ENCODE data around the gene TEX30.

Gene TEX30

DNA sequence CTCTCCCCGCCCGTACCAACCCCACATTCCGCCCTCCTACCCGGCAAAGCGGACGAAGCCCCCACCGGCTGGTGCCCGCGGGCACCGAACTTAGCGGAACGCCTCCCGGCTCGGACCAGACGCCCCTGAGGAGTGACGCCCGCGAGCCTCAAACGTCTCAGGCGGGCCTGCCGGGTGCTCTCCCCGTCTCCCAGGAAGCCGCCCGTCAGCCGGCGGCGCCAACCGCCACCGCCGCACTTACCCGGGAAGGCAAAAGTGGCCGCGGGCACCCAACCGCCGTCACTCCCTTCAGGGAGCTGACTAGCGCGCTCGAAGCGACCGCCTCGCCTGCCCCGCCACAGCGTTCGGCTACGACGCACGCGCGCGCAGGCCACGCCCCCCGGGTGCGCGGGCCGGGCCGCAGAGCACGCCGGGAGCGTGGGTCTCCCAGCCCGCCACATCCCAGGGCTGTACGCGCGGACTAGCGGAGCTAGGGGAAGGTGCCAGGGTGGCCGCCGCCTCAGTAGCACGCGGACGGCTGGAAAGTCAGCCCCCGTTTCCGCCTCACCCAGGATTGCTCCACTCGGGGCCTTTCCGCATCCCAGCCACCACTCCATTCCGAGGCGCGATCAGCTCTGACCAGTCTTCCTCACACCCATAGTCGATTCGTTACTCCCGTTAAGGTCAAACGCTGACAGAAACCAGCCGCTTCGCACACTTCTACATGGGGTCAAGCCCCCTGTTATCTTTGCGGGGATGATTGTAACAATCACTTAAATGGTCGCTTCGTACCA lies at the start of gene TEX30:
TSS of gene TEX30 (minus strand) at position 346 of the 773 bp plus-strand sequence. CDS start 3,760 bp downstream, outside the sequence.
- TF ChIP-seq POLR2A (IDR thresholded peaks at IDR 0.05; ENCODE audit: low read length) (peak; percentile 98), GATA1 (IDR thresholded peaks at IDR 0.05; ENCODE audit: low read depth, low read length) (no peak)
- DNase-seq, result peak; percentile 90 to 93

DNA sequence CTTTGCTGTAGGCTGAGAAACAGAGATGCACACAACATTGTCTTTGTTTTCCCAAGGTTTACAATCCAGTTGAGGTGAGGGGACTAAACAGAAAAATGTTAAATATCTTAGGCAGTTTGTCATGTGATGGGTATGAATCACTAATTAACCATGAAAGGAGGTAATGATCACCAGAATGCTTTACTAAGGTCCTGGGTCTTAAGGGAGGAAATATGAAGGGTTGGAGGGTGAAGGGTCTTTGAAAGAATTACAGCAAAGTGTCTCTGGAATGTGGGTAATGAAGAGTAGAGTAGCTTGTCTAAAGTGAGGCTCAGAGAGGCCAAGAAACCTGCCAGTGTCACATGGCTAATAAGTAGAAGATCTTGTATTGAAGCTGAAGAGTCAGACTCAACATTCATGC lies 44.3 kb upstream of the TEX30 start:
- no peak for DNase-seq
- TF ChIP-seq GATA1 (IDR thresholded peaks at IDR 0.05; ENCODE audit: low read depth, low read length) (no peak), POLR2A (IDR thresholded peaks at IDR 0.05; ENCODE audit: low read length) (no peak)

DNA sequence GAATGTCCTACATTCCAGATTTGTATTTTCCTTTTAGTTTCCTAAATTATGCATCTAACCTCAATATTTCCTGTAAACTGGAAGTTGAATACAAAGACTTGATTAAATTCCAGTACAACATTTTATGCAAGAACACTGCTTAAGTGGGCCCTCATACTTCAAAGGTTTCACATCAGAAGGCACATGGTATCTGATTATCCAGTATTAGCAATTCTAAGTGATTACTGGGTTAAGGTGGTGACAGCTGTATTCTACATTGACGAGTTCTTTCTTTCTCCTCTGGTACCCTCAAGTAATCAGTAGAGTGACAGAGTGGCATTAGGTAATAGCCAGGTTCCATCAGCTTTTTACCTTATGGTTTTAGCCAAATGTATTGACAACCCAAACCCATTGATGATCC lies 43.7 kb upstream of the TEX30 start:
- no peak for TF ChIP-seq GATA1 (IDR thresholded peaks at IDR 0.05; ENCODE audit: low read depth, low read length)
- no peak for TF ChIP-seq POLR2A (IDR thresholded peaks at IDR 0.05; ENCODE audit: low read length)

DNA sequence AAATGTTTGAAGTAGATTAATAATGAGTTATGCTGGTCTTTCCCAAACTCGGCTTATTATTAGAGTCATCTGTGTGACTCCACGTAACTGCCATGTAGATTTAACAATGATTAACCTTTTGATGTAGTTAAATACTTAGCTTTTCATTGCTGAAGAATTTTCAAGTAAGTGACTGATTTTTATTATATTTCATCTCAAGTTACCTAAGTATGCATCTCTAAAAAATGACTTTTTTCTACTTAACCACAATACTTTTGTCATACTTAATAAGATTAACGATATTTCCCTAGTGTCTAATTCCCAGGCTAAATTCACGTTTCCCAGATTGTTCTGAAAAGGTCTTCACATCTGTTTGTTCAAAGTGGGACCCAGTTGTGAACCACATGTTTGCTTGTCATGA lies 43.1 kb upstream of the TEX30 start:
- TF ChIP-seq POLR2A (IDR thresholded peaks at IDR 0.05; ENCODE audit: low read length) (no peak), GATA1 (IDR thresholded peaks at IDR 0.05; ENCODE audit: low read depth, low read length) (no peak)
- DNase-seq, result no peak

More for the DNA sequence above, 43.7 kb upstream of the TEX30 start:
- no peak for DNase-seq

DNA sequence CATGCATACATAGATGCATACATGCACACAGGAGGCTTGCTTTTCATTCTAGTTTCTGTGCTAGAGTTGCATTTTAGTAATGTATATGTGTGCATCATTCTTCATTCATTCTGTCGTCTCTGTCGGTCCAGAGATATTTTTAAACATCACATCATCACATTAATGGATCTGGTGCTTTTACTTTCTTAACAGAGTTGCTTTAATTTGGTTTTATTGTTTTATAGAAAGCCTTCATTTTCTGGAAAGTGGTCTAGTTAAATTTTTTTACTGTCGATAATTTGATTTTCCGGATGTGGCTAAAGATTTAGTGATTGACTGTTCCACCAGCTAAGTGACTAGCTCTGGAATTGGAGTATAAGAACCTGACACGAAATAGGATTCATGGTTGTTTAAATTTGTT lies 42.2 kb upstream of the TEX30 start:
- DNase-seq, result no peak
- no peak for TF ChIP-seq POLR2A (IDR thresholded peaks at IDR 0.05; ENCODE audit: low read length)
- no peak for TF ChIP-seq GATA1 (IDR thresholded peaks at IDR 0.05; ENCODE audit: low read depth, low read length)

DNA sequence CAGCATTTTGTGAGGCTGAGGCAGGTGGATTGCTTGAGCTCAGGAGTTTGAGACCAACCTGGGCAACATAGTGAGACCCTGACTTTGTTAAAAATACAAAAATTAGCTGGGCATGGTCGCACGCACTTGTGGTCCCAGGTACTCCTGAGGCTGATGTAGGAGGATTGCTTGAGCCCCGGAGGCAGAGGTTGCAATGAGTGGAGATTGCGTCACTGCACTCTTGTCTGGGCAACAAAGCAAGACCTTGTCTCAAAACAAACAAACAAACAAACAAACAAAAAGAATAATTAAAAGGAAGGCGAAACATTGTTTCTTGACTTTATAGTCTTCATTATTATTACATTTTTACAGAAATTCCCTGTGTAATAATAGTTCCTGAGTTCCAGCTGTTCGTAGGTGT lies 41.2 kb upstream of the TEX30 start:
- TF ChIP-seq GATA1 (IDR thresholded peaks at IDR 0.05; ENCODE audit: low read depth, low read length) (no peak), POLR2A (IDR thresholded peaks at IDR 0.05; ENCODE audit: low read length) (no peak)
- DNase-seq, result no peak

DNA sequence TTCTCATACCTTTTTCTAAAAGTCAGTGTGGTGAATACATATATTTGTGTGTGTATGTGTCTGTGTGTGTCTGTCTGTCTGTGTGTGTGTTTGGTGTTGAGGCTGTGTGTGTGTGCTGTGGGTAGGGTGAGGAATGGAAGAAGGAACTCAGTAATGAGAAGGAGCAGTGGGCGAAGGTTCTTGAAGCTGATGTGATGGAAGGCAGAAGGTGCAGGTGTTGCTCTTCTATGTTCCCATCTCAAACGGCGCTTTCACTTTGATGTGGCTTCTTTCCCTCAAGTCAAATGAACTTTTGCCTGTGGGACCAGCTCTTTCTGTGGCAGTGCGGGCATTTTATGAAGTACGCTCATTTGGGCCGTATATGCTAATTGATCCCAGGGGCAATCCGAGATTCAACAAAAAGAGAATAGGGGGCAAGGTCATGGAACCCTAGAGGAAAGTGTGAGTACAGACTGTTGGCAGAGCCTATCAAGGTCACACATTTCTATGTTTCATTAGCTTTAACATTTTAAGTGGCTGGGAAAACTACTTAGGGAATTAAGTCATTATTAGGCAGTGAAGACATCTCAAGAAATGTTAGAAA lies 40.5 kb upstream of the TEX30 start:
- no peak for TF ChIP-seq POLR2A (IDR thresholded peaks at IDR 0.05; ENCODE audit: low read length)
- no peak for TF ChIP-seq GATA1 (IDR thresholded peaks at IDR 0.05; ENCODE audit: low read depth, low read length)
- DNase-seq, result no peak

DNA sequence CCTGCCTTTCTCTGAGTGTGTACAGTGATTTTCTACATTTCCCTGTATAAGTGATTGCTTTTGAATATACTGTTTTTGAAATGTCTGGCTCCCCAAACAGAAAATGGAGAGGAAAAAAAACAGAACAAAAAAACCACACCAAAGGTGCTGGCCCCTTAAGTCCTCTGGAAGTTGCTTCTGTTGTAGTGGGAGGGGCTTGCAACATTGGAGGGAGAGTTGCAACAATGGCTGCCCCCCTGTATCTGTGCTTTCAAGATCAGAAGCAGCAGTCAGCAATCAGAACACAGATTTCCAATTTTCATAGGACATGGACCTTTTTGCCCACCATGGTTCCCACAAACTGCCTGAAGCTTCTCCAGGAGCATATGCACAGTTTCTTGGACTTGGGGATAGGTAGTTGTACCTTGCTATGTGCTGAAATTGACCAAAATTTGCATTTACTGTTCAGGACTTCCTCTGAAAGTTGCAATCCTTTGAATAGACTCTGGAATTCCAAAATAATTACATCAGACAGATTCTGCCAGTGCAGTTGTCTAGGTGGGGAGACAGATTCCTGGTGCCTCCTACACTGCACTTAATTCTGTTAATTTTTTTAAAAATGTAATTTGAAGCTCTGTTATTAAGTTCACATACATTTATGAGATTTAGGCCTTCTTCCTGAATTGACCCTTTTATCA lies 39.2 kb upstream of the TEX30 start:
- TF ChIP-seq GATA1 (IDR thresholded peaks at IDR 0.05; ENCODE audit: low read depth, low read length) (no peak), POLR2A (IDR thresholded peaks at IDR 0.05; ENCODE audit: low read length) (no peak)

DNA sequence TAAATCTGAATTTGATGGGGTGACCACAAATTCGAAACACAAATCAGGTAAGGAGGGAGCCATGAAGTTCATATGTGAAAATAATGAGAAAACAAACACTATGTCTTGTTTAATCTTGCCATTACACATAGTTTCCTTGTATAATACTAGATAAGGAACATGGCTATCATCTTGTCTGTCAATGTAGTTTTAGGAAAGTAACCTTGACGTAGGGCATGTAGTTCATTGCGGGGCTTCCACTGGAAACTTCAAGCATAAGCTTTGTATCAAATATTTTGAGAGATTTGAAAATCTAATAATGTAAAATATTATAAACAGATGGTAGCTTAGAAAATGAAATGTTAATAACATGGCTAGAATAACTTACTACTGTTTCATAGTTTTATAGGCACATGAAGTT lies 34.1 kb upstream of the TEX30 start:
- TF ChIP-seq GATA1 (IDR thresholded peaks at IDR 0.05; ENCODE audit: low read depth, low read length) (no peak), POLR2A (IDR thresholded peaks at IDR 0.05; ENCODE audit: low read length) (no peak)
- no peak for DNase-seq

More for the DNA sequence above, 39.2 kb upstream of the TEX30 start:
- no peak for DNase-seq

DNA sequence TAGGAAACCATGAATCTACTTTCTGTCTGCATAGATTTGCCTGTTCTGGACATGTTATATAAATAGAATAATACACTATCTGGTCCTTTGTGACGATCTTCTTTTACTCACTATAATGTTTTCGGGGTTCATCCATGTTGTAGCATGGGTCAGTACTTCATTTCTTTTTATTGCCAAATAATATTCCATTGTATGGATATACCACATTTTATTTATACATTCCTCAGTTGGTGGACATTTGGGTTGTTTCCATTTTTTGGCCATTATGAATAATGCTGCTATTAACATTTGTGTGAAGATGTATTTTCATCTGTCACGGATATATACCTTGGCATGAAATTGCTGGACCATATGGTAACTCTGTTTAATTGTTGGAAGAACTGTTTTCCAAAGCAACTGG lies 32.1 kb upstream of the TEX30 start:
- no peak for TF ChIP-seq POLR2A (IDR thresholded peaks at IDR 0.05; ENCODE audit: low read length)
- TF ChIP-seq GATA1 (IDR thresholded peaks at IDR 0.05; ENCODE audit: low read depth, low read length), result no peak
- no peak for DNase-seq

DNA sequence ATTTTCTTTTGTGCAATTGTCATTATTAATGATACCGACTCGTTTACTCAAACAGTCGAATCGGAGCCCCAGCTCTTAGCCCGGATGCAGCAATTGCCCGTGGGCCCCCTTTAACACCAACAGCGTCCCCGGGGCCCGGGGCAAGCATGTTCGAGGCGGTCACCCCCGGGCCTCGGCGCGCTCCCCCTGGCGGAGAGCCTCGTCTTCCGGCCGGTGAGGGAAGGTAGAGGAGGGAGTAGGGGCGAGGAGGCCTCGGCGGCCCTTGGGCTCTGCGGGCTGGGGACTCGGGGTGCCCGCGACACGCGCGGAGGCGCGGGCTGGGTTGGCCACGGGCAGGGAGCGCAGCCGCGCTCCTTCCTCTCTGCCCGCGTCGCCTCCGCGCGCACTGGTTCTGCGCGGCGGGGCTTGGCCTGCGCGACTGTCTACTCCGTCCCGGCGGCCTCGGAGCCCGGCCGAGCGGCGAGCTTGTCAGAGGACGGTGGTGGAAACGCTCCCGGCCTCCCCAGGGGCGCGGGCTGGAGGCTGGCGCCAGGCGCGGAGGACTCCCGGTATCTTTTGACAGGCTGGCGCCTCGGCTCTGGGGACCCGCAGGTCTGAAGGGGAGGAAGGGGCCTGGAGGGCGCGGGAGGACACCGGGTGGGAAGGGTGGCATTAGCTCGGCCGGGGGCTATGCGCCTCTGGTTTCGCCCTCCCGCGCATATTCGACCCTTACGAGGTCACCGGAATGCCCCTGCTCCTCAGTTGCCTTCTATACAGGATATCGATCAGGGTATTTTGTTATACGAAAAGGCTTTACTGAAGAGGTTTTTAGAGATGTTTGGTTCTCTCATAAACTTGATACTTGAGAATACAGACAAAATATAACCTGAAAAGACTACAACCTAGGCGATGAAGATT lies 26.8 kb upstream of the TEX30 start:
- TF ChIP-seq POLR2A (IDR thresholded peaks at IDR 0.05; ENCODE audit: low read length) (peak; percentile 64), GATA1 (IDR thresholded peaks at IDR 0.05; ENCODE audit: low read depth, low read length) (no peak)

DNA sequence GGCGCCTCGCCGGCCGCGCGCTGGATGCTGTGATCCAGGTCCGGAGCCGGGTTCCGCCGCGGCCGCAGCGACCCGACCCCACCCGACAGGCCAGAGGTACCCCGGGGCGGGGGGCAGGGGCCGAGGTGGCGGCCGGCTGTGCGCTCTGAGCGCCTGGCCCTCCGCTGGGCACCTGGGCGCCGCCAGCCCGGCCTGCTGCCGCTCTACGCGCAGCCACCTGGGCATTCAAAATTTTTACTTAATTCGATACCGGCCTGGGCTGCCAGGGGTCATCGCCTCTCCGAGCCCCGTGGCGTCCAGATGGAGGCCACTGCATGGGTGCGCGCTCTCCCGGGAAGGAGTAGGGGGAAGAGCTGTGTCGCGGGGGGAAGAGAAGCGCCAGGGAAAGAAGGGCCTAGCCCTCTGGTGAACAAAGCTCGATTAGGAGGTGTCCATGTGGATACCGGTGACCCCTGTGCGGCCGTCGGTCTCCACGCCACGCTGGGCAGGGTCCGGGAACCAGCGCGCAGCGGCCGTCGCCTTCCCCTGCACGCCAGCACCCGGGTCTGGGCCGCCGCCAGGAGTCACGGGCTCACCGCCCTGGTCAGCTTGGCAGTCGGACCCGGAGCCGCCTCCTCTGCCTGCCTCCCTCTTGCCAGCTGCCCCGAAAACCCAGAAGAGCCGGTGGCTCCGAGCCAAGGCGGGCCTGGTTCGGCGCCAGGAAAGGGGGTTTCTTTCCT lies 26.0 kb upstream of the TEX30 start:
- TF ChIP-seq POLR2A (IDR thresholded peaks at IDR 0.05; ENCODE audit: low read length) (peak; percentile 3), GATA1 (IDR thresholded peaks at IDR 0.05; ENCODE audit: low read depth, low read length) (no peak)
- DNase-seq, result no peak

More for the DNA sequence above, 26.8 kb upstream of the TEX30 start:
- peak; percentile 87 to 91 for DNase-seq
